ENCODE data around the gene HCN1.
"Not testable (repeated sequence)": the region's sequence is repeated elsewhere in the genome, so short reads cannot be mapped to it uniquely, and the experiment has no call there.

HCN1 gene

DNA sequence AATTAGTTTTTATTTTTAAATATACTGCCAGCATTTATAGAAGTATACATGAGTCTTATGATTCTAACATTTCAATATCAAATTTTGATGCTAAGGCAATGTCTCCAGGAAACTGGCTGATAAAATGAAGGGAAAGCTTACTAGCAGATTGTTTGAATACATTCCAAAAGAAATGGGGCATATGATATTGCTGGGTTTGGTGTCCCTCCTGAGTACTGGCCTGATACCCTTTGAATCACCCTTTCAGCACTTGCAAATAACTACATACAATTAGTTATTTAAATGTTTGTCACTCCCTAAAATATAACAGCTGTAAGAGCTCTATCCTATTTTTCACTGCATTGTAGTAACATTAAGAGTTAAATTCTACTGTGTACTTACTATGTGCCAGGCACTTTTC lies 360.8 kb downstream of the HCN1 start:
- TF ChIP-seq, protein P1, sequence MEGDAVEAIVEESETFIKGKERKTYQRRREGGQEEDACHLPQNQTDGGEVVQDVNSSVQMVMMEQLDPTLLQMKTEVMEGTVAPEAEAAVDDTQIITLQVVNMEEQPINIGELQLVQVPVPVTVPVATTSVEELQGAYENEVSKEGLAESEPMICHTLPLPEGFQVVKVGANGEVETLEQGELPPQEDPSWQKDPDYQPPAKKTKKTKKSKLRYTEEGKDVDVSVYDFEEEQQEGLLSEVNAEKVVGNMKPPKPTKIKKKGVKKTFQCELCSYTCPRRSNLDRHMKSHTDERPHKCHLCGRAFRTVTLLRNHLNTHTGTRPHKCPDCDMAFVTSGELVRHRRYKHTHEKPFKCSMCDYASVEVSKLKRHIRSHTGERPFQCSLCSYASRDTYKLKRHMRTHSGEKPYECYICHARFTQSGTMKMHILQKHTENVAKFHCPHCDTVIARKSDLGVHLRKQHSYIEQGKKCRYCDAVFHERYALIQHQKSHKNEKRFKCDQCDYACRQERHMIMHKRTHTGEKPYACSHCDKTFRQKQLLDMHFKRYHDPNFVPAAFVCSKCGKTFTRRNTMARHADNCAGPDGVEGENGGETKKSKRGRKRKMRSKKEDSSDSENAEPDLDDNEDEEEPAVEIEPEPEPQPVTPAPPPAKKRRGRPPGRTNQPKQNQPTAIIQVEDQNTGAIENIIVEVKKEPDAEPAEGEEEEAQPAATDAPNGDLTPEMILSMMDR (conservative IDR thresholded peaks at IDR 0.05; ENCODE audit: low read depth, low read length), result no peak
- DNase-seq (ENCODE audit: low read depth), result no peak
- H3K4me3 ChIP-seq (ENCODE audit: low read length), result no peak overlapping the region

DNA sequence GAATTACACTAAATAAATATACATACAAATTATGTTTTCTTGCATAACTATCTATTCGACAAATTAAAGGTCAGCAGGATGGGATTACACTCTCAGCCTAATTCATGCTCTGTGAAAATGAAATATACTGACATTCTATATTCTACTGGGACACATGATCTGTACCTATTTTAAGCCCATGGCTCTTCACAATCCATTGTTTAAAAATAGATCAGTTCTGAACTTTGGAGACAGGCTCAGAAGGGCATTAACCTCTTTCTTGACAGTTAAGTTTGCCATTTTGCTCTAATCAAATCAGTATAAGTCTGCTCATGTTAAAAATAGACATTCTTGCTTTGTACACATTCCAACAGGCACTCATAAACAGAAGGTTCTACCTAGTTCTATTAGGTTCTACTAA lies 361.2 kb downstream of the HCN1 start:
- no peak for DNase-seq (ENCODE audit: low read depth)
- H3K4me3 ChIP-seq (ENCODE audit: low read length), result no peak overlapping the region
- TF ChIP-seq, protein P1 (conservative IDR thresholded peaks at IDR 0.05; ENCODE audit: low read depth, low read length), result no peak

DNA sequence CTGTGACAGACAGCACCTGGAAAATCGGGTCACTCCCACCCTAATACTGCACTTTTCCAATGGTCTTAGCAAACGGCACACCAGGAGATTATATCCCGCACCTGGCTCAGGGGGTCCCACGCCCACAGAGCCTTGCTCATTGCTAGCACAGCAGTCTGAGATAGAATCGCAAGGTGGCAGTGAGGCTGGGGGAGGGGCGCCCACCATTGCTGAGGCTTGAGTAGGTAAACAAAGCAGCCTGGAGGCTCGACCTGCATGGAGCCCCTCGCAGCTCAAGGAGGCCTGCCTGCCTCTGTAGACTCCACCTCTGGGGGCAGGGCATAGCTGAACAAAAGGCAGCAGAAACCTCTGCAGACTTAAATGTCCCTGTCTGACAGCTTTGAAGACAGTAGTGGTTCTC lies 383.6 kb downstream of the HCN1 start:
- not testable (repeated sequence) for H3K4me3 ChIP-seq (ENCODE audit: low read length); DNase-seq (ENCODE audit: low read depth)

DNA sequence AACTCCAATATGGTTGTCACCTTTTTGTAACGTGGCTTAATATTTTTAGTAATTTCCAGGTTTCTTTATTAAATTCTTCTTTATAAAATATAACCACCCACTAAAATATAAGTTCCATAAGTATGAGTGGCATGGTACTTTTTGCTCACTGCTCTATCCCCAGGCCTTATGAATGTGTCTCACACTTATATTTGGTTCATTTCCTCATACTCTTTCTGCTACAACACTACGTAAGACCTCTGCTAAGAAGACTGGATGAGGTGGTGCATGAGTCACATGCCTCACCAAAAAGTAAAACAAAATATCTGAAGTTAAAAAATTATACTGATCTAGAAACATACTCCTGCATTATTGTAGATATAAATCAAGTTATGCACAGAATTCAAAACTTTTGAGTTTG lies 400.9 kb downstream of the HCN1 start:
- DNase-seq (ENCODE audit: low read depth), result no peak
- TF ChIP-seq, protein P1 (conservative IDR thresholded peaks at IDR 0.05; ENCODE audit: low read depth, low read length), result no peak
- H3K4me3 ChIP-seq (ENCODE audit: low read length), result no peak overlapping the region

DNA sequence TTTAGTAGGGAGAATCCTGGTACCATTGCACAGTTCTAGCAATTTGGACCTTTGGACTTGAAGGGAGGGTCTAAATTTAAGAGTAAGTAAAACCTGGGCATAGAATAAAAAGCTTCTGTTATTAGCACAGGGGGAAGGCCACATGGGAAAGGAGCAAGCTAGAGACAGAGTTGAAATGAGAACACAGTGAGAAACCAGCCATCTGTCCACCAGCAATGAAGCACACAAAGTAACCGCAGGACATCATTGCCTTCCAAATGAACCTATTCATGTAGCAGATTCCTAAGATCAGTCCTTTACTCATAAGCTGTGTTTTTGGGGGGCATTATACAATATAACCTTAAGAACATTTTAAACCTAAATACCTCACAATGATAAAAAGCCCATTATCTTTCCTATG lies 407.4 kb downstream of the HCN1 start:
- DNase-seq (ENCODE audit: low read depth), result no peak
- no peak overlapping the region for H3K4me3 ChIP-seq (ENCODE audit: low read length)
- TF ChIP-seq, protein P1 (conservative IDR thresholded peaks at IDR 0.05; ENCODE audit: low read depth, low read length), result no peak

DNA sequence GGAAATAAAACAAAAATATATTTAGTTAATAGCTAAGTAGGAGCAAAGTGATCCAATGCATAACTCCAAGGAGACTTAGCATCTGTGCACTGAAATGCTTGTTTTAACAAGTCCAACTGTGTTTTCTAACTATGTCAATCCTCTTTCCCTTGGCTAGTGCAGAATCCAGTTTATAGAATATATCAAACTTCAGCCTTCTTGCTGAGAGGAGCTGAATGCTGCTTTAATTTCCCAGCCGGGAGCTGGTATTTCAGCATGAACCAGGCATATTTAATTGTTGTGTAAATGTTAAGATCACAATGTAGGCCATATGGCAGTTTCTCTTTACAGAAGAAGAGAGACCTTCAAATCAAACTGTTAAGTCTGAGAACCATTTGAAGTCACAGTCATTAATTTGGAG lies 411.7 kb downstream of the HCN1 start:
- no peak for DNase-seq (ENCODE audit: low read depth)
- TF ChIP-seq, protein P1 (conservative IDR thresholded peaks at IDR 0.05; ENCODE audit: low read depth, low read length), result no peak

DNA sequence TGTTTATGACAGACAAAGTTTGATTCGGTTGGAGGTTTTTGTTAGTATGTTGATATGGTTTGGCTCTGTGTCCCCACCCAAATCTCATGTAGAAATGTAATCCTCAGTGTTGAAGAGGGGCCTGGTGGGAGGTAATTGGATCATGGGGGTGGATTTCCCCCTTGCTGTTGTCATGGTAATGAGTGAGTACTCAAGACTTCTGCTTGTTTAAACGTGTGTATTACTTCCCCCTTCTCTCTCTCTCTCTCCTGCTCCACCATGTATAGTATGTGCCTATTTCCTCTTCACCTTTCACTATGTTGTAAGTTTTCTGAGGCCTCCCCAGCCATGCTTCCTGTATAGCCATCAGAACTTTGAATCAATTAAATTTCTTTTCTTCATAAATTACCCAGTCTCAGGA lies 415.1 kb downstream of the HCN1 start:
- DNase-seq (ENCODE audit: low read depth), result no peak
- H3K4me3 ChIP-seq (ENCODE audit: low read length), result no peak overlapping the region
- TF ChIP-seq, protein P1 (conservative IDR thresholded peaks at IDR 0.05; ENCODE audit: low read depth, low read length), result no peak

More for the DNA sequence above, 411.7 kb downstream of the HCN1 start:
- H3K4me3 ChIP-seq (ENCODE audit: low read length), result no peak overlapping the region

DNA sequence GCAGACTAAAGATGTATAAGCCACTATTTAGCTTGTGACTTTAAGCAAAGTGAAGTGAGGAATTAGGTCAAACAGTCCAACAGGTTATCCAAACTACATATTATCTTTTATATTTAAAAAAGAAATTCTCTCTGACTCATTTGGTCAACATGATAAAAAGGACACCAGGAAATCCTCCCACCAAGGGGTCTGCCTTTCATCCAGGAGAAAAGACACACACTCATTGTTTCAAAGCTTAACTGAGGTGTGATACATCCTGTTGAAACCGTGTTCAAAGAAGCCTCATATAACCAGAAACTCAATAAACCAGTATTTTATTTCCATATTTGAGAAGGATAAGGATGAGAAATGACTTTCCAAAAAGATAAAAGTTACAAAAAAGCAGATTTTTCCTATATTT lies 417.1 kb downstream of the HCN1 start:
- no peak overlapping the region for H3K4me3 ChIP-seq (ENCODE audit: low read length)
- TF ChIP-seq, protein P1 (conservative IDR thresholded peaks at IDR 0.05; ENCODE audit: low read depth, low read length), result no peak
- DNase-seq (ENCODE audit: low read depth), result no peak
